GM19099 (cell line): ENCODE results near the gene EMILIN3.

ENCODE experiments used
- POLR2A ChIP-seq: IDR thresholded peaks from 3 replicates; pipeline ENCODE4 v1.6.1; 2011; ENCODE audit warnings: low read depth; ENCODE audit not compliant: insufficient read length; ENCODE audit errors: extremely low read depth

Gene EMILIN3

DNA sequence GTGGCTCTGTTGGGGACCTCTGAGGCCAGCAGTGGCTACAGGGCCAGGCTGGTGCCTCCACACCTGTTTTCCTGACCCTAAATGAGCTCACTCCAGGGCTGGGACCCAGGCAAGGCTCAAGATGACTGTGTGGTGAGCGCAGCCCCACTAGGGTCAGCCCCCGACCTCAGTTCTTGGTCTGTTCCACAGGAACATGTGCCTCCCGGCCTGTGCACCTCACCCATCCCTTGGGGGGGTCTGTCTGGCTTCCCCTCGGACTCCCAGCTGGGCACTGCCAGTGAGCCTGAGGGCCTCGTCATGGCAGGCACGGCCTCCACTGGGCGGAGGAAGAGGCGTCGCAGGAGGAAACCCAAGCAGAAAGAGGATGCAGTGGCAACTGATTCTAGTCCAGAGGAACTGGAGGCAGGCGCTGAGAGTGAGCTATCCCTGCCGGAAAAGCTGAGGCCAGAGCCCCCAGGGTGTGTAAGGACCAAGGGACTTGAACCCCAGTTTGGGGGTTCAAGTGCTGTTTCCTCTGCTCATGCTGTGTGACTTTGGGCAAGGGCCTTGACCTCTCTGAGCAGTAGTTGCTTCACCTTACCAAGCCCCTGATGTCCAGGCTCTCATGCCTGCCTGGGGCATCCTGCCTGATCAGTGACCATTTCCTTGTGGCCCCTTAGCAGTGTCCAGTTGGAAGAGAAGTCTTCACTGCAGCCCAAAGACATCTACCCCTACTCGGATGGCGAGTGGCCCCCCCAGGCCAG lies 18.0 kb downstream of the EMILIN3 start:
- no peak for TF ChIP-seq POLR2A

DNA sequence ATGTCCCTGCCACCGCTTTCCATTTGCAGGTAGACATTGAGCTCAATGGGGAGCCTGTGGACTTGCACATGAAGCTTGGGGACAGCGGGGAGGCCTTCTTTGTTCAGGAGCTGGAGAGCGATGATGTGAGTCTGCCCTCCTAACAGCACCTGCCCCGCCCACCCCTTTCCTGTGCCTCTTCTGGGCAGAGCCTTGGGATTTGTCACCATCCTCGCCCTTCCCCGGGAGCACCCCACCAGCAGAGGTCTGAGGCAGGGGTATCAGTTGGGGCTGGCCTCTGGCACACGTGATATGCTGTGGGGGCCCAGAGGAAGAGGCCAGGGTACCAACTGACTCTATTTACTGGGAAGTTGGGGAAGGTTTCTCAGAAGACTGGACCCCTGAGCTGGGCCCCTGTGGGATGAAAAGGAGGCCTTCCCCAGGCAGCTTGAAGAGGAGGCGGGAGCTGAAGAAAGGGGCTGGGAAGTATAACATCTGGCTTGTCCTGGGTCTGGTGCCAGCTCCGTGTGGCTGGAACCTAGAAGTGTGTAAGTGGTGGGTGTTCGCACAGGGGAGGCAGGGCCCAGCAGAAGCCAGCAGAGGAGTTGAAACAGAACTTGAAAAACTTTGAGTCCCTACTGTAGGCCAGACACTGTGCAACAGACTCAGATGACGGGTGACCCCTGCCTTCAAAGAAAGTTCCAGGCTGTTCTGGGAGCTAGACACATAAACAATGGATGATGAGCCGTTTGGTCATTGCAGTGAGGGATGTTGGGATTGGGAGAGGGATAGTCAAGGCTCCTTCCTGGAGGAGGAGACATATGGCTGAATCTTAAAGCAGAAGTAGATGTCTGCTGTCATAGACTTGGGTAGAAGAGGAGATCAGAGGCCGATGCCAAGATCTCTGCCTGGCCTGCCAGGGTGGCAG lies 18.8 kb downstream of the EMILIN3 start:
- no peak for TF ChIP-seq POLR2A

DNA sequence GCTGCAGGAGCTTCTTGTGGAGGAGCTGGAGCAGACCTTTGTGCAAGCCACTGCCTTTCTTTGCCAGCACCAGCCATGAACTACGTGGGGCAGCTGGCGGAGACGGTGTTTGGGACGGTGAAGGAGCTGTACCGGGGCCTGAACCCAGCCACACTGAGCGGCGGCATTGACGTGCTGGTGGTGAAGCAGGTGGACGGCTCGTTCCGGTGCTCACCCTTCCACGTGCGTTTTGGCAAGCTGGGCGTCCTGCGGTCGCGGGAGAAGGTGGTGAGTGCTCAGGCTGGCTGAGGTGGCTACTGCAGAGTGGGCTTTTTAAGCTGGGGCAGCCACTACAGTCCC lies 20.9 kb downstream of the EMILIN3 start:
- TF ChIP-seq POLR2A: no peak

DNA sequence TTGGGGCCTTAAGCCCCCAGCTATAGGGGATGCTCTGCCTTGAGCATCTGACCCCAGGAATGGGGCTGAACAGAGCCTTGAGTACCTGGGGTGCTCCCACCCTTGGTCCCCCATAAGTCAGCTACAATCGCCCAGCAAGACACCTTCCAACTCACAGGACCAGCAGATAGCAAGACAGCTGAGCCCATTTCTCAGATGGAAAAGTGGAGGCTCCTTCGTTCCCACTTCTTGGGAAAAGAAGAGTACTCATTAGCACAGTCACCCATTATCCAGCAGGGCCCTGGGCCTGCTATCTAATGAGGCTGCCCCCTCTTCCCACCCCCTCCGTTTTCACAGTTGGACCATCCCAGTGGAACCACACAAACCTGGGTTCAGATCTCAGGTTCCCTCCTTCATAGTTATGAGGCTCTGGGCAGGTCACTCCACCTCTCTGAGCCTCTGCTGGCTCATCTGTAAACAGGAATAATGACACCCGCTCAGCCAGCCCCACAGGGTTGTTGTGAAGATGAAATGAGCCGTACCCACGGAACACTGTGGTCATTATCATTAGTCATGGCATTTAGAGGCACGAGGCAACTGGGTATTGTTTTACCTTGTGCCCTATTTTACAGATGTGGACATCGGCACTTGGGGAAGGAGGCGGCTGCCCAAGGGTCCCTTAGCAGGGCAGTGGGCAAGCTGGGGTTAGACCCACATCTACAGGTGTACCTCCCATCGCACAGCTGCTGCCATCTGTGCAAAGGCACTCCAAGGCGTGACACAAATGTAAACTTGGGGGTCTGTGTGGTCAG lies 21.5 kb downstream of the EMILIN3 start:
- no peak for TF ChIP-seq POLR2A

DNA sequence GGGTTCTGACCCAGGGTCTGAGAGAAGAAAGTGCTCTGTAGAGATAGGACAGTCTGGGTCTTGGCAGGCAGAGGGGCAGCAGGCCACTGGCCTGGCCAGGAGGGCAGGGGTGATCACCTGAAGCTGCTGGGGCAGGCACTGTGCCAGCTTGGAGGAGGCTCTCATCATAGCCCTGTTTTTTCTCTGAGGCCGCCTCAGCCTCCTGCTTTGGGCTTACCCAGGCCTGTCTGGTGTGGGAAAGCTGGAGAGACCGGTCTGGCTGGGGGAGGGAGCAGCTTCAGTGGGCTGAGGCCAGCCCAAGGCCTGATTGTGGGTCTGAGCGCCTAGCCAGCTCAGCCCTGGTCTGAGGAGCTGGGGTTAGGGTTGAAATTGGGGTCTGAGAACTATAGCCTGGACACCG lies 22.1 kb downstream of the EMILIN3 start:
- no peak for TF ChIP-seq POLR2A

DNA sequence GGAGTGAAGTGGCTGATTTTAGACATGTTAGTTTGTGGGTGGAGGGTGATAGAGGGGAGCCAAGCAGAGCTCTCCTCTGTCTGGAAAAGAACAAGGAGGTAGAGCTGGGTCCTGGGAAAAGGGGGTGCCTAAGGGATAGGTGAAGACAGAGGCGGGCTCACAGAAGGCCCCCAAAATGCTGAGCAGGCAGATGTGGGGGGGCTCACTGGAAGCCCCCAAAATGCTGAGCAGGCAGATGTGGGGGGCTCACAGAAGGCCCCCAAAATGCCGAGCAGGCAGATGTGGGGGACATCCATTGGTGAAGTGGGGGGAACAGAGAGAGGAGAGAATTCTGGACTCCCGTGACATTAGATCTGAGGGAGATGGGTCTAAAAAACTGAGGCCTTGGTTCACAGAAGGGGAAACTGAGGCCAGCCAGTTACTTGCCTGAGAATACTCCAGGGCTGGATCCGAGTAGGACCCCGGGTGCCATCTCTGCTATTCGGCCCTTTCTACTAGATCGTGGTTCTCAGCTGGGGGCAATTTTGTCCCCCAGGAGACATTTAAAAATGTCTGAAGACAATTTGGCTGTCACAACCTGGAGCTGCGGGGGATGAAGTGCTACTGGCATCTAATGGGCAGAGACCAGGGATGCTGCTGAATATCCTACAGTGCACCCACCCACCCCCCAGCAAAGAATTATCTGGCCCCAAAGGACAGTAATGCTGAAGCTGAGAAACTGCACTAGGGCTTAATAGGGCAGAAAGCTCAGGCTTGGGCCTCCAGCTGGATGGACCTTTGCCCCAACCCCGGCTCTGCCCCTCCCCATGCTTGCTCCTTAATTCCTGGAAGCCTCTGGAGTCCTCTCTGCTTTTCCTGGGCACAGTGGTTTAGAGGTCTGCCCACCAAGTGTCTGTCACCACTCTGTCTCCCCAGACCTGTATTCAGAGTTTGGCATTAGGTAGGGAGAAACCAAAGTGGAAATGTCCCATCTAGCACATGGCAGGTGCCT lies 23.8 kb downstream of the EMILIN3 start:
- no peak for TF ChIP-seq POLR2A

DNA sequence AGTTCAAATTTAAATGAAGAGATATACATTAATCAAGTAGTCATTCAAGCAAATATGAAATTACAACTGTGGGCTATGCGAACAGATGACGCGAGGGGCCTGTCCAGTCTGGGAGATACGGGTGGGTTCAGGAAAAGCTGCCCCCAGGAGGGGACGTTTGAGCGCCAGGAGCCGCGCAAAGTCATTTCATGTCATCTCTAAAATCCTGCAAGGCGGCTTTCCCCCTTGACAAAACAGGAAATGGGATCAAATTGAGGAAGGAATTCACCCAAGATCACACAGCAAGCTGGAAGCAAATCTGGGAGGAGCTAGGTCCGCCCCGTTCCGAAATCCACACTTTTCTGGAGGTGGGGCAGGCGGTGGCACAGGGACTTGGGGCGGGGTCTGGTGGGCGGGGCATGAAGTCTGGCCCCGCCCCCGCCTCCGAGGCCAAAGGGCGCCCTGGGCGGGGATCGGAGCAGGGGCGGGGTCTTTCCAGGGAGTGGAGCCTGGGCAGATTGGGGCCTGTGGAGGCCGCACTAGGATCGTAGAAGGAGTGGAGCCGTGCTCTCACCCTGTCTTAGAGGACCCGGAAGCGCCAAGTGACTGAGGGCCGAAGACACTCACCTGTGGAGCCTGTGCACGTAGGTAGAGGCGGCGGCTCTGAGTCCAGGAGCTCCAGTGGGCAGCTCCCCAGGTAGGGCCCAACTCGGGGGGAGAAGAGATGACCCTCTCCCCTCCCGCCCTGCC lies 26.1 kb downstream of the EMILIN3 start, which contains the start of gene LPIN3:
Gene LPIN3 (plus strand): TSS at position 495 of the 729 bp plus-strand sequence. CDS start 4,983 bp downstream, outside the sequence.
- no peak for TF ChIP-seq POLR2A

DNA sequence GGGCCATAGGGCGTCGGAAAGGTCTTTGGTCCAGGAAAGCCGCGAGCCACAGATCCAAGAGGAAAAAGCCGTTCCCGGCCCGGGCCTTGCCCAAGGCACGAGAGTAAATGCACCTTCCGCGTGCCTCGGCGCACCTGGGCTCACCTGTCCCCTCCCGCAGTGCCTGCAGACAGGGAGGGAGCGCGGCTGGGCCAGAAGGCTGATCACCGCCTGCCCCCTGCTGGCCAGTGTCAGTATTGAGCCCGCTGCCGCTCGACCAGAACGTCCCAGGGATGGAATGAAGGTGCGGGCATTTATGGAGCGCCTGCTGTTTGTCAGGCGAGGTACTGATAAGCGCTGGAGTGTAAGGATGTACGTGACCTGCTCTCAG lies 26.7 kb downstream of the EMILIN3 start:
- TF ChIP-seq POLR2A: no peak

DNA sequence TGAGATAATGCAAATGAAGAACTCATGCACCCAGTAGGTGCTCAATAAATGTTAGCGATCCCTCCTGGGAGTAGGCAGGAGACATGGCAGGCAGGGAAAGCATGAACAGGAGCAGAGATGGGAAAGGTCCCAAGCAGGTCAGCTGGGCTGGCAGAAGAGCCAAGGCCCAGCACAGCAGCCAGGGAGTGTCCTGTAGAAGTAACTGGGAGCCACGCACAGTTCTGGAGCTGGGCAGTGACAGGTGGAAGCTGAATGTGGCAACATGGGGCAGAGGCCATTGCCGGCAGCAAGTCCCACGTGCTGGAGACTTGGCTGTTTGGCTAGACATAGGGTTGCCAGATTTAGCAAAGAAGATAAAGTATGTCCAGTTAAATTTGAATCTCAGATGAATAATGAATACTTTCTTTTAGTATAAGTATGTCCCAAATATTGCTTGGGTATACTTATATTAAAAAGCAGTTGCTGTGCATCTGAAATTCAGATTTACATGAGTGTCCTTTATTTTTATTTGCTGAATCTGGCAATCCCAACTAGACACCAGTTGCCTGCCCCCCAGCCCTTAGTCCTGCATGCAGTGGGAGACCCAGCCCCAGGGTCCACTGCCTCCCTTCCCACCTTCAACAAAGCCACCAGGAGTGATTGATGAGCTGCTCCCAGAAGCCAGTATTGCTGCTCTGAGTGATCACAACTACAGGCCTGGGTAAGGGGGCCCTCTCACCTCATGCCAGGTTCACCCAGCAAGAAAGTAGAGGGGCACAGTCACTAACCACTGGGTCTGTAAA lies 29.7 kb downstream of the EMILIN3 start:
- TF ChIP-seq POLR2A: no peak

DNA sequence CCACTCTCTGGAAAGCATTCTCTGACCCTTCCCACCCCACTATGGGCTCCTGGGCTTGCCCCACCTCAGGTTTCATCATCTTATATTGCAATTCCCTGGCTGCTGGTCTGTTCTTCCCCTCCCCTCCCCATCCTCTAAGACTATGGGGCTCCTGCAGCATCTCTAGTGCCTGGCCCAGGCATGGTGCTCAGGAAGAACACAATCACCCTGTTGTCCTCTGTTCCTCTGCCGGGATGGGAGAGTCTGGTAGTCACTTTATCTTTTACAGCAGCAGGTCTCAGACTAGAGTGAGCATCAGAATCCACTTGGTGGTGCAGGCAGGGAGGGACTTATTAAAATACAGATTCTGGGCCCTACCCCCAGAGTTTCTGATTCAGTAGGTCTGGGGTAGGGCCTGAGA lies 31.0 kb downstream of the EMILIN3 start:
- no peak for TF ChIP-seq POLR2A

DNA sequence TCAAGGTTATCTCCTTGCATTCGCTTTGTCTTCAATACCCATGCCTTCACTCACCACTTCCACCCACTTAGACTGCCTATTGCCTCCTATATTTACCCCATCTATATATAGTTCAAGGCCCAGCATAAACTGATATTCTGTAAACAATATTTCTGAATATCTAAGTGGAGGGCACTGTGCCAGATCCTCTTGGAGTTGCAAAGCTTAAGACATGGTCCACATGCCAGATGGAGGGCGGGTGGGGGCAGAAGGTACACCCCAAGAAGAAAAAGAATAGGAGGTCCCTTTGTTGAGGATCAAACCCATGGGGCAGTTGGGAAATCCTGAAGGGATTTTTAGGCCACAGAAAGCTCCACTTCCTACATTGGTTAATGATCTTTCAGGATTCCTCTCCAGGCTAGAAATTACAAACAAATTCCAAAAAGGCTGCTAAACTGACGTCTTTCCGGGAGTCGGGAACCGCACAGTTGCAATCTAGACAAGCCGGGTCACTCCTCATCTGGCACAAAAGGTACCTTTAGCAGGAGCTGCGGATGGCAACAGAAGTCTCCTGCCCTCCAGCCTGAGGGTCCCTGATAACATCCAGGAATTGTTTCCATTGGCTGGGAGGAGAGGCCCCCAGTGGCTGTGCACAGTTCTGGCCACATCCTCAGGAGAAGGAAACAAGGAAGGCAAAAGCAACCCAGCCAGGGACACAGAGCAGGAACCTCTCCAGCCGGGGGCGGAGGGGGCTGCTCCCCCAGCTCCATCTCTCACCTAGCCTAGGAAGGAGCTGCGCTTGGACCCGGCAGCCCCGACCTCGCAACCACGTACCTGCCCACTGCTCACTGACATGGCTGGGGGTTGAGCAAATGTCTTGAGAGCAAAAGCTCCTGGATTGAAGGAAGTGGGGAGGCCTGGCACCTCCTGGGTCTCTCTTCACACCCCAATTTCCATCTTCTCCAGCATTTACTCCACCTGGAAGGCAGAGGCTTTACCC lies 31.9 kb downstream of the EMILIN3 start:
- TF ChIP-seq POLR2A: no peak

DNA sequence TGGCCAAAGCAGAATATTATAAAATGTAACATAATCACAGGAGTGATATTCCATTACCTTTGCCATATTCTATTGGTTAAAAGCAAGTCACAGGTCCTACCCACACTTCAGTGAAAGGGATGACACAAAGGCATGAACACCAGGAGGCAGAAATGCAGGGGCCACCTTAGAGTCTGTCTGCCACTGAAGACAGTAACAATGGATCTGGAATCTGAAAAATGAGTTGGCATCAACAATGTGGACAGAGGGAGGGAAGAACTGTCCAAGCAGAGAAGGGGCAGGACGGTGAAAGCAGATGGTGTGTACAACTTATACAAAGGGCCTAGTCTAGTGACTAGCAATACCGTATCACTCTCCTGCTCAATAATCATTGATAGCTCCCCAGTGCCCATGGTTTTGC lies 32.6 kb downstream of the EMILIN3 start:
- TF ChIP-seq POLR2A: no peak
